ENCODE data around the gene ELP4.

DNA sequence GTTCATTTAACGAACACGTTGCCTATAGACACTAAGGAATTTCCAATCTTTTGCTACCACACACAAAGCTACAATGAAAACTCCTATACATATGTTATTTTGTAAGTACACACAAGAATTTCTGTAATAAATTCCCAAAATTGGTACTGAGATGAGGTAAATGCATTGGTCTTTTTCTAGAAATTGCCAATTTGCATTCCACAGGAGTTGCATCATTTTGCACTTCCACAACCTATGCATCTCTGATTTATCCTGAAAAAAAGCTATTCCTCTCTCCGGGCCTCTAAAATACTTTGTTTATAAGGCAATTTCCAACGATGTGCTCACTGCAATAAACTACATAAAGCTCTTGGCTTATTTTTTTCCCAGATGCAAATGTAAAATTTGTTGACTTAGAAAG, 25.1 kb upstream of the ELP4 start:
- TF ChIP-seq, protein P1, sequence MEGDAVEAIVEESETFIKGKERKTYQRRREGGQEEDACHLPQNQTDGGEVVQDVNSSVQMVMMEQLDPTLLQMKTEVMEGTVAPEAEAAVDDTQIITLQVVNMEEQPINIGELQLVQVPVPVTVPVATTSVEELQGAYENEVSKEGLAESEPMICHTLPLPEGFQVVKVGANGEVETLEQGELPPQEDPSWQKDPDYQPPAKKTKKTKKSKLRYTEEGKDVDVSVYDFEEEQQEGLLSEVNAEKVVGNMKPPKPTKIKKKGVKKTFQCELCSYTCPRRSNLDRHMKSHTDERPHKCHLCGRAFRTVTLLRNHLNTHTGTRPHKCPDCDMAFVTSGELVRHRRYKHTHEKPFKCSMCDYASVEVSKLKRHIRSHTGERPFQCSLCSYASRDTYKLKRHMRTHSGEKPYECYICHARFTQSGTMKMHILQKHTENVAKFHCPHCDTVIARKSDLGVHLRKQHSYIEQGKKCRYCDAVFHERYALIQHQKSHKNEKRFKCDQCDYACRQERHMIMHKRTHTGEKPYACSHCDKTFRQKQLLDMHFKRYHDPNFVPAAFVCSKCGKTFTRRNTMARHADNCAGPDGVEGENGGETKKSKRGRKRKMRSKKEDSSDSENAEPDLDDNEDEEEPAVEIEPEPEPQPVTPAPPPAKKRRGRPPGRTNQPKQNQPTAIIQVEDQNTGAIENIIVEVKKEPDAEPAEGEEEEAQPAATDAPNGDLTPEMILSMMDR (conservative IDR thresholded peaks at IDR 0.05 in 1 of 2, IDR thresholded peaks at IDR 0.05 in 1 of 2; ENCODE audit: extremely low read depth in 1 of 2, insufficient read depth in 1 of 2, low read depth in 1 of 2, low read length in 2 of 2): no peak
- no peak for TF ChIP-seq EZH2 (IDR thresholded peaks at IDR 0.05; ENCODE audit: borderline replicate concordance, low read length)

Measured in mammary epithelial cell (primary cell).